ENCODE results near the gene SESN1. TPM values are rescaled to one million over a fixed set of nuclear protein-coding genes. Genes with fewer than 3 reads are reported as not detected.
"Not testable (repeated sequence)": the region's sequence is repeated elsewhere in the genome, so short reads cannot be mapped to it uniquely, and the experiment has no call there.

Gene SESN1
- total RNA-seq, 2 experiments from 2014 or later: 10.8 to 13.8 TPM

- Histone ChIP-seq H3K4me1 (ENCODE audit: insufficient read depth, low read length, poor library complexity, severe bottlenecking) (peaks cover 54% of the 10 kb centered on the region), H2AFZ (ENCODE audit: low read length) (no peak overlapping the region), H4K20me1 (ENCODE audit: insufficient read depth, low read length) (peaks cover 25% of the 10 kb centered on the region), H3K9me2 (ENCODE audit: insufficient read depth, low read length) (no peaks in the 10 kb centered on the region), H3K4me2 (ENCODE audit: low read length) (peak overlapping the region; percentile 67), H3K27ac (ENCODE audit: low read depth, low read length, poor library complexity, severe bottlenecking) (no peak overlapping the region), H3K9me3 (ENCODE audit: low read length) (no peaks in the 10 kb centered on the region), H3K79me2 (ENCODE audit: insufficient read depth, low read depth, low read length) (peaks cover 28% of the 10 kb centered on the region; the same call in 1 of the 2 replicates), H3K4me3 (ENCODE audit: low read depth, low read length, poor library complexity, severe bottlenecking) (peak overlapping the region; percentile 13), H3K36me3 (ENCODE audit: insufficient read depth, low read length) (no peaks in the 10 kb centered on the region)
- DNase-seq (ENCODE audit: low spot score): peak; percentile 76
- intact Hi-C loops (cut with micrococcal nuclease; ENCODE audit: unreplicated experiment): no loop called here
- CTCF ChIA-PET (ENCODE audit: unreplicated experiment): no interaction called here
- TF ChIP-seq CTCF (conservative IDR thresholded peaks at IDR 0.05; ENCODE audit: low read length) (no peak), EZH2phosphoT487 (IDR thresholded peaks at IDR 0.05; ENCODE audit: borderline replicate concordance, low read depth, low read length) (no peak)
- POLR2A ChIA-PET: interaction anchor here (0.5 to 0.8 kb wide), 3 partner anchors 11 to 186 kb away, joined by 3 read pairs; no protein-coding TSS in a partner anchor
- BruUV-seq (replicated peaks): no TSS peak
Measured at GRCh38 chr6:109117346-109118035, 22.8 kb upstream of the SESN1 start.

- H3K9me3 ChIP-seq (ENCODE audit: low read length); CTCF ChIA-PET (ENCODE audit: unreplicated experiment); H3K36me3 ChIP-seq (ENCODE audit: insufficient read depth, low read length); H3K9me2 ChIP-seq (ENCODE audit: insufficient read depth, low read length); H3K4me2 ChIP-seq (ENCODE audit: low read length); POLR2A ChIA-PET; BruUV-seq (replicated peaks); H2AFZ ChIP-seq (ENCODE audit: low read length); H3K4me3 ChIP-seq (ENCODE audit: low read depth, low read length, poor library complexity, severe bottlenecking); intact Hi-C loops (cut with micrococcal nuclease; ENCODE audit: unreplicated experiment); DNase-seq (ENCODE audit: low spot score); H3K27ac ChIP-seq (ENCODE audit: low read depth, low read length, poor library complexity, severe bottlenecking): not testable (repeated sequence)
- peaks cover 20% of the 10 kb centered on the region for H4K20me1 ChIP-seq (ENCODE audit: insufficient read depth, low read length)
- H3K79me2 ChIP-seq (ENCODE audit: insufficient read depth, low read depth, low read length): peaks cover 20% of the 10 kb centered on the region; the same call in 1 of the 2 replicates
- peaks cover 17% of the 10 kb centered on the region for H3K4me1 ChIP-seq (ENCODE audit: insufficient read depth, low read length, poor library complexity, severe bottlenecking)
Measured at GRCh38 chr6:109112663-109113062, 18.0 kb upstream of the SESN1 start.

- H3K79me2 ChIP-seq (ENCODE audit: insufficient read depth, low read depth, low read length); H3K9me2 ChIP-seq (ENCODE audit: insufficient read depth, low read length); H3K36me3 ChIP-seq (ENCODE audit: insufficient read depth, low read length); BruUV-seq (replicated peaks); H3K9me3 ChIP-seq (ENCODE audit: low read length); CTCF ChIA-PET (ENCODE audit: unreplicated experiment); H3K4me2 ChIP-seq (ENCODE audit: low read length); H3K4me1 ChIP-seq (ENCODE audit: insufficient read depth, low read length, poor library complexity, severe bottlenecking); H2AFZ ChIP-seq (ENCODE audit: low read length); H3K27ac ChIP-seq (ENCODE audit: low read depth, low read length, poor library complexity, severe bottlenecking); POLR2A ChIA-PET; intact Hi-C loops (cut with micrococcal nuclease; ENCODE audit: unreplicated experiment); H4K20me1 ChIP-seq (ENCODE audit: insufficient read depth, low read length); DNase-seq (ENCODE audit: low spot score); H3K4me3 ChIP-seq (ENCODE audit: low read depth, low read length, poor library complexity, severe bottlenecking): not testable (repeated sequence)
Measured at GRCh38 chr6:109109663-109110062, 15.0 kb upstream of the SESN1 start.

All from OCI-LY7 (cell line).